ENCODE results near the gene SNCB.

- TF ChIP-seq, protein P1, sequence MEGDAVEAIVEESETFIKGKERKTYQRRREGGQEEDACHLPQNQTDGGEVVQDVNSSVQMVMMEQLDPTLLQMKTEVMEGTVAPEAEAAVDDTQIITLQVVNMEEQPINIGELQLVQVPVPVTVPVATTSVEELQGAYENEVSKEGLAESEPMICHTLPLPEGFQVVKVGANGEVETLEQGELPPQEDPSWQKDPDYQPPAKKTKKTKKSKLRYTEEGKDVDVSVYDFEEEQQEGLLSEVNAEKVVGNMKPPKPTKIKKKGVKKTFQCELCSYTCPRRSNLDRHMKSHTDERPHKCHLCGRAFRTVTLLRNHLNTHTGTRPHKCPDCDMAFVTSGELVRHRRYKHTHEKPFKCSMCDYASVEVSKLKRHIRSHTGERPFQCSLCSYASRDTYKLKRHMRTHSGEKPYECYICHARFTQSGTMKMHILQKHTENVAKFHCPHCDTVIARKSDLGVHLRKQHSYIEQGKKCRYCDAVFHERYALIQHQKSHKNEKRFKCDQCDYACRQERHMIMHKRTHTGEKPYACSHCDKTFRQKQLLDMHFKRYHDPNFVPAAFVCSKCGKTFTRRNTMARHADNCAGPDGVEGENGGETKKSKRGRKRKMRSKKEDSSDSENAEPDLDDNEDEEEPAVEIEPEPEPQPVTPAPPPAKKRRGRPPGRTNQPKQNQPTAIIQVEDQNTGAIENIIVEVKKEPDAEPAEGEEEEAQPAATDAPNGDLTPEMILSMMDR (conservative IDR thresholded peaks at IDR 0.05), result no peak
- TF ChIP-seq ZFX (IDR thresholded peaks at IDR 0.05), result 0 out of 2 replicates have a peak, but pooled peaks have one; percentile 10
Measured at GRCh38 chr5:176639981-176640380, 9.6 kb upstream of the SNCB start.
